M059J (cell line): ENCODE data around the gene MYL12B. TPM values are rescaled to one million over a fixed set of nuclear protein-coding genes. Genes with fewer than 3 reads are reported as not detected.
A peak's percentile ranks its signal among the peaks of the same experiment; 100 is the strongest.

Source experiments
- DNase-seq: peaks from one replicate; pipeline ENCODE4 v3.0.0-alpha.2; 2012; ENCODE audit warnings: low read depth
- total RNA-seq: library from RNA; depleted of rRNA; stranded (reverse); fragments of >200 nt; shearing (Covaris generic); gene quantifications from 2 replicates; pipeline ENCODE4 v1.2.3, GENCODE V29; 2014

The MYL12B gene
- total RNA-seq, 1 experiment from 2014 or later: 528 TPM

- no peak for DNase-seq
Observed at GRCh38 chr18:3235846-3236245, 26.1 kb upstream of the MYL12B start.

DNA sequence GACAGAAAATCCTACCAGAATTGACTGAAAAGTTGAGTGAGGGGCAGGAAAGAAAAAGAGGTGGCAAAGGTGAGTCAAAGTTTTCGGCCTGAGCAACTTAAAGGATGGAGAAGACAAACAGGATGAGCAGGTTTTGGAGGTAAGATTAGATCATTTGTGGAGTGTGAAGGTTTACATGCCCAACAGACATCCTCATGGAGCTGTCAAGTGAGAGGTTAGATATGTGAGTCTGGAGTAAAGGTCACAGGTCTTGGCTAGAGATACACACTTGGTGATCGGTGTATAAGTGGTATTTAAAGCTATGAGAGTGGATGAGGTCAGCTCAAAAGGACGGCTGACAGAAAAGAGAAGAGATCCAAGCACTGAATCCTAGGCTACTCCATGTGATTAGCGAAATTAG lies 25.5 kb upstream of the MYL12B start:
- no peak for DNase-seq

DNA sequence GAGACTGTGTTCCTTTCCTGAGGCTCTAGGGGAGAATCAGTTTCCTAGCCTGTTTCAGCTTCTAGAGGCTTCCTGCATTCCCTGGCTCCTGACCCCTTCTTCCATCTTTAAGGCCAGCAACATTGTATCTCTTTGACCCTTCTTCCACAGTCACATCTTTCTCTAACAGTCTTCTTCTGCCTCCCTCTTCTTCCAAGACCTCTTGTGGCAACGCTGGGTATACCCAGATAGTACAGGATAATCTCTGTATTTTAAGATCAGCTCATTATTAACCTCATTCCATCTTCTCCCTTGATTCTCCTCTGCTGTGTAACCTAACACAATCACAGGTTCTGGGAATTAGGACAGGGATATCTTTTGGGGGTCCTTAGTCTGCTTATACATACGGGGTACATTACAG lies 23.2 kb upstream of the MYL12B start:
- DNase-seq: no peak

DNA sequence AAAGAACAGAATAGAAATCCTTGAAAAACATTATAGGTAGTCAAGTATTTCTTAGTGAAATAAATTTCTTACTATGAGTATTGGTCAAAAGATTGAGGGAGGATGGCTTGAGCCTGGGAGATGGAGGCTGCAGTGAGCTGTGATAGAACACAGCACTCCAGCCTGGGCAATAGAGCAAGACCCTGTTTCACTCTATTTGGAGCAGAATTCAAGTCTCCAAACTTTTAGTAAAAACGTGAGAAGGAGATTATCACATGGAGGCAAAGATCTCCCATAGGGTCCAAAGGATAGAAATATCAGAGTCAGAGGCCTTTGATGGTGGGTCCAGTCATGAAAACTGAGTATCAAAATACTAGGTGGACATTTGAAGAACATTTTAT lies 16.8 kb upstream of the MYL12B start:
- no peak for DNase-seq

DNA sequence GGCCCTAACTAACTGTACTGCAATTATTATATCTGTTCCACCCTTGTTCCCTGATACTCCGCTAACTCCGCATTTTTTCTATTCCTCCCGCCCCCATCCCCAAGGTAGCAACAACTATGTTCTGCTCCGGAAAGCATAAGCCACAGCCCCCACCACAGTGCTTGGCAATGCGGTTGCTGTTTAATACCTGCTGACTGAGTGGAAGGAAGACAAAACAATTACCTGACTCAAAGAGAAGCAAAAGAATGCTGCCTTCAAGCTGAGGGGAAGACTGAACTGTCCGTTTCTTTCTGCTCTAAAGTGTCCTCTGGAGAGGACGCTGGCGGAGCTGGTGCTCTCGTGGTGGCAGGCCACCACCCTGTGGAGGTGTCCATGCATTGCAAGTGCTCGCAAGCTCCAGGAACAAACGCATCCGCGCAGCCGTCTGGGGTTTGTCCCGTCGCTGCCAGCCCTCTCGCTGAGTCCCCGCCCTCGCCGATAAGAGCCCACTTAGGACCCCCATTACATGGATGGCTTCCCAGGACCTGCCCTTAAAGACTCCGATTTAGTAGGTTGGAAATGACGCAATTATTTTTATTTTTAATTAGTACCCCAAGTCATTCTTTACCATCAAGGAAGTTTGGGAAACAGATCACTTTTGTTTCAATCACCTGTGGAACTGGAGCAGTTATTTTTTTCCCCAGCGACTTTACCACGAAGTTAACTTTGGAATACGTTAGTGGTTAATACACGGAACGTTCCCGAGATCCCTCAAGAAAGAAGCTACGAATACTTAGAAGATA lies 15.9 kb upstream of the MYL12B start:
- DNase-seq: peak; percentile 85

GRCh38 chr18:3246635-3247239 lies 15.2 kb upstream of the MYL12B start:
- no peak for DNase-seq

DNA sequence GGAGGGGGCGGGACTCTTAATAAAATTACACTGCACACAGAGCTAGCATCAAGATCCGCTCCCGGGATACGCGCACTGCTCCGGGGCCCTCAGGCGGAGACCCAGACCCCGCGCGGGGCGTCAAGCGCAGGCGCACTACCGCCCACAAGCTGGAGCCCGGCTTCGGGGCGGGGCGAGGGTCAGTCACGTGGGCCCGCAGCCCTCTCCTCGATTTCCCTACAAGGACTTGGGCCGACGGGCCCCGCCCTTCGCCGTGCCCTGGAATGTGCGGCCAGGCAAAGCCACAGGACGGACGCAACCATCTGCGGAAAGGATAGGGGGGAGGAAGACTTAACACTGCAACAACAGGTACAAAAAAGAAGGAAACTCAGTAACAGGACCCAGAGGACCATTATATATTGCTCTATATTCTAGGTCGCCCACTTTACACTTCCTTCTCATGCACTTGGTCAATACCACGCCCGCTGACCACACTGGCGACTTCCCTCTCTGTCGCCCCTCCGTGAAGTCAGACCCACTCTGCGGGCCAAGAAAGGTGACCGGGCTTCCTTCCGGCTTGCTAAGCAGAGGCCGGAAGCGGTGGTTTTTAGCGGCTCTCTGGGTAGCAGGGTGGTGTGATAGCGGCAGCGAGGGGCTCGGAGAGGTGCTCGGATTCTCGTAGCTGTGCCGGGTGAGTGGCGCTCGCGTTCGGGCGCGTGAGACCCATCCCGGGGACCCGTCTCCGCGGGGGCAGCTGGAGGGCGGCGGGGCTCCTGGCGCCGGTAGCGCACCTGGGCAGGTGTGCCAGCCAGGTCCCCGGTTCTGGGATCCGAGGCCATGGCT lies 14.5 kb upstream of the MYL12B start, which contains the start of gene MYL12A:
Gene MYL12A (plus strand): TSS at position 562 of the 822 bp plus-strand sequence. CDS start 5,447 bp downstream, outside the sequence.
- peak; percentile 95 for DNase-seq

DNA sequence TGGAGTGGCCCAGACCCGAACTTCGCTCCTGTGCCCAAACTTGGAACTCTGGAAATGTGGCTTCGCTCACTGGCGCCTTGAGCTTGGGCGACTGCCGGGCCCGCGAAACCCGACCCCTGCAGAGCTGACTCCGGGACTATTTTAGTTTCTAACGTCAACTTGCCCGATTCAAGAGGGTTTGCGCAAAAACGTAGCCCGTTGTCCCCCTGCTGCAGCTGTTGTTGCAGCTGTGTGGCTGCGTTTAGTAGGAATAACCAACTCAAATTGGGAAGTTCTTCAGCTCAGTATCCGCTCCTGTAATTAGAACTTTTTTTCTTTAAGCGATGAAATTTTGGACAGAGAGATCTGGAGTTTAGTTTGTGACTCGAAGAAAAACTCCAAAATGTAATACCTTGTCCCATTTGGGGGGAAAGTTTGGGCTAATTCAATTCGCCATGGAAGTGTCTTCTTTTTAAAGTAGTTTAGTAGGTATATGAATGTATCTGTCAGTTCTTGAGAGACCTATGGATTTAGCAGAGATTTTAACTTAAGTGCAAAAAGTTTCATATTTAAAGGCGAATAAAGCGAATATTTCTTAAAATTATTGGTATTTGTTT lies 13.8 kb upstream of the MYL12B start:
- peak; percentile 40 for DNase-seq

GRCh38 chr18:3248658-3249359 lies 13.1 kb upstream of the MYL12B start:
- peak; percentile 68 for DNase-seq

- DNase-seq: peak; percentile 76
Observed at GRCh38 chr18:3250237-3251107, 11.5 kb upstream of the MYL12B start.

GRCh38 chr18:3251249-3251962 lies 10.5 kb upstream of the MYL12B start:
- no peak for DNase-seq

GRCh38 chr18:3251963-3252277 lies 10.0 kb upstream of the MYL12B start:
- no peak for DNase-seq

DNA sequence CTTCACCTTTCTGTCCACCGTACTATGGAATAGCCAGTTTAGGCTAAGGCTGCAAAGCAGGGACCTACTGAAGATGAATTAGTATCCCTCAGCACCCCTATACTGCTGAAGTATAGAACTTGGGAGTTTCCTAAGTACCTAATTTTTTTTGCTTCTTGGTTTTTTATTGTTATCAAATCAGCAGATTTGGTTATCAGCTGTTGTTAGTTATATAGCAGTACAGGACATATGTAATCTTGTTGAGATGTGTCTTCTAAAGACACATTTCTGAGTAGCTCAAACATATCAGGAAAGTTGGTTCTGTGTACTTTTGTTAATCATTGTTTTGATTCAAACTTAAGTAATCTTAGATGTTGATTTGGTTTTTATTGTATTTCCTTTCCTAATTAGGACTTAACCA lies 9.1 kb upstream of the MYL12B start:
- no peak for DNase-seq

DNA sequence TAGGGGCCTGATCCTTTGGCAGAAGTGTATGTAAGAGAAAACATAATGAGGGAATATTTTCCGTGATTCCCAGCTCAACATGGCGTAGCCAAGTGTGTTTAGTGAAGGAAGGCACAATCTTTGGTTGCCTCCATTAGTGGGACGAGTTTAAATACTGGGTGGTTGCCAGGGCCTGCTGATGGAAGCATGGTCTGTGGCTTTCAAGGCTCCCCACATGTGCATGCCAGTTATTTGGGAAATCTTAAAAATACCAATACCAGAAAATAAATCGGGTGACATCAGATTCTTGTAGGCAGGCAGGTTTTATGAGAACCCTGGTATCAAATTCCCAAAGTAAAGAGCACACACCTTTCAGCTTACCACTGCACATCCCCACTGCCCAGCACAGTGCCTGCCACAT lies 7.2 kb upstream of the MYL12B start:
- no peak for DNase-seq

GRCh38 chr18:3255611-3256165 lies 6.2 kb upstream of the MYL12B start:
- DNase-seq: no peak

DNA sequence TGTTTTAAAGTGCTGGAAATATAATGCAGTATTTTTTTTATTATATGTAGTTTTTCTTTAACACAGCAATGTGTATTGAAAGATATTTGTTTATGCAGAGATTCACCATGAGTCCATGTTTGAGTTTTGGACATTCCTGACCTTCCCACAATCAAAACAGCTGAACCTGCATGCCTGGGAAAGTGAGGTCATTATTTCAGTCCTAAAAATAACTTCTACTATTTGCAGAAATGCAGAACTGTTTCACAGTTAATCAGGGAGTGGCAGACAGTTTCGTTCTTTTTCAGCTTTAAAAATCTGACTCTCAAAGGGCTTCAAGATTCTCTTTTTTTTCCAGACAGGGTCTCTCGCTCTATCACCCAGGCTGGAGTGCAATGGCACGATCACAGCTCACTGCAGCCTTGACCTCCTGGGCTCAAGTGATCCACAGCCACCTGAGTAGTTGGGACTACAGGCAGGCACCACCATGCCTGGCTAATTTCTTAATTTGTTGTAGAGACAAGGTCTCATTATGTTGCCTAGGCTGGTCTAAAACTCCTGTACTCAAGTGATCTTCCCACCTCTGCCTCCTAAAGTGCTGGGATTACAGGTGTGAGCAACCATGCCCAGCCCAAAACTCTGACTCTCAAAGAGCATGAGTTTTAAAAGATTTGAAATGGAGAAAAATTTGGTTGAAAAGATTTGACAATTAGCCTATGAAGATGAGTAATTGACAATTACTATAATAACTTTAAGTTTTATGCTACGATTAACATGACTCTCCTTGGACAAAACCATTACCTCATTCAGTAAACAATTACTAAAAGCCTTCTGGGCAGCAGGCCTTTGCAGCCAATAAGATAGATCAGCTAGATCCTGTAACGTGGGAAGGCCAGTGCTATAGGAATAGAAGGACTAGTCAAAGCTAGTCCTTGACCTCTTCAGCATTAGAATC lies 5.0 kb upstream of the MYL12B start:
- DNase-seq: peak; percentile 67

GRCh38 chr18:3257627-3258120 lies 4.3 kb upstream of the MYL12B start:
- DNase-seq: no peak

DNA sequence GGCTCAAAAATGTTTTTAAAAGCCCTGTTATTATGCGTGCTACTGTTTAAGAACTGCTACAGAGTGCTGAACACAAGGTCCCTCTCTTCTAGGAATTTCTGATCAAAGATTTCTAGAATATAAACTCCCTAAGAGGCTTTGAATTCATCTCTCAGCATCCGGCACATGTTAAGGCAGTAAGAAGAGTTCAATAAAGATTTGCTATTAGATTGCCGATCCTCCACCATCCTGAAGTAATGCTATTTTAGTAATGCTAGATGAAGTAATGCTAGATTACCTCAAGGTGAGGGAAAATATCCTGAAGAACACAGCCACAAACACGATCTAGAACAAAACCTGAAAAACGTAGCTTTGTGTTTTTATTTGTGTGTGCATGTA lies 949 bp upstream of the MYL12B start:
- no peak for DNase-seq
